ENCODE data around the gene POLR1C.
"Not testable (repeated sequence)": the region's sequence is repeated elsewhere in the genome, so short reads cannot be mapped to it uniquely, and the experiment has no call there.

POLR1C gene

DNA sequence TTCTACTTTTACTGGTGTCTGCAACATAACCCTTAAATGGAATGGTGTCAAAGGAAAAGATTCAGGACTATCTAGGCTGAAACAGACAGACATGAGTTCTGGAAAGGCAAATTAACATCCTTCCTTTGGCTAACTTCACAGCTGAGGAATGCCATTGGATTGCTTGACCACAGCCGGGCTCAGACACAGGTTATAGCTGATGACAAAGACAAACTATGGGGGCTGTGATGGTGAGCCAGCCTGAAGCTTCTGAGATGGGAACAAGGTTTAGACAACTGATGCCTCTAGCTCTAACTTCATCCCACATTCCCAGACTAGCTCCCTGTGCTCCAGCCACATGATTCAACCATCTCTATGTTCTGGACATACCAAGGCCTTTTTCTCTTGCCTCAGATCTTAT lies 15.3 kb downstream of the POLR1C start:
- ChIA-PET CTCF (interaction anchor here (0.9 to 1.1 kb wide), 2 partner anchors 14 to 26 kb away, joined by 3 read pairs; no protein-coding TSS in a partner anchor), POLR2A (interaction anchor here (0.6 kb wide), 1 partner anchor 15 kb away, joined by 3 read pairs; the partner anchor contains the start of genes POLR1C and YIPF3)
- DNase-seq (ENCODE audit: low read depth, low spot score) = no peak
- no peak overlapping the region for H3K4me3 ChIP-seq (ENCODE audit: low read depth, low read length)
- TF ChIP-seq, protein P1, sequence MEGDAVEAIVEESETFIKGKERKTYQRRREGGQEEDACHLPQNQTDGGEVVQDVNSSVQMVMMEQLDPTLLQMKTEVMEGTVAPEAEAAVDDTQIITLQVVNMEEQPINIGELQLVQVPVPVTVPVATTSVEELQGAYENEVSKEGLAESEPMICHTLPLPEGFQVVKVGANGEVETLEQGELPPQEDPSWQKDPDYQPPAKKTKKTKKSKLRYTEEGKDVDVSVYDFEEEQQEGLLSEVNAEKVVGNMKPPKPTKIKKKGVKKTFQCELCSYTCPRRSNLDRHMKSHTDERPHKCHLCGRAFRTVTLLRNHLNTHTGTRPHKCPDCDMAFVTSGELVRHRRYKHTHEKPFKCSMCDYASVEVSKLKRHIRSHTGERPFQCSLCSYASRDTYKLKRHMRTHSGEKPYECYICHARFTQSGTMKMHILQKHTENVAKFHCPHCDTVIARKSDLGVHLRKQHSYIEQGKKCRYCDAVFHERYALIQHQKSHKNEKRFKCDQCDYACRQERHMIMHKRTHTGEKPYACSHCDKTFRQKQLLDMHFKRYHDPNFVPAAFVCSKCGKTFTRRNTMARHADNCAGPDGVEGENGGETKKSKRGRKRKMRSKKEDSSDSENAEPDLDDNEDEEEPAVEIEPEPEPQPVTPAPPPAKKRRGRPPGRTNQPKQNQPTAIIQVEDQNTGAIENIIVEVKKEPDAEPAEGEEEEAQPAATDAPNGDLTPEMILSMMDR (IDR thresholded peaks at IDR 0.05; ENCODE audit: insufficient read depth, low read length, missing control alignments) = no peak

DNA sequence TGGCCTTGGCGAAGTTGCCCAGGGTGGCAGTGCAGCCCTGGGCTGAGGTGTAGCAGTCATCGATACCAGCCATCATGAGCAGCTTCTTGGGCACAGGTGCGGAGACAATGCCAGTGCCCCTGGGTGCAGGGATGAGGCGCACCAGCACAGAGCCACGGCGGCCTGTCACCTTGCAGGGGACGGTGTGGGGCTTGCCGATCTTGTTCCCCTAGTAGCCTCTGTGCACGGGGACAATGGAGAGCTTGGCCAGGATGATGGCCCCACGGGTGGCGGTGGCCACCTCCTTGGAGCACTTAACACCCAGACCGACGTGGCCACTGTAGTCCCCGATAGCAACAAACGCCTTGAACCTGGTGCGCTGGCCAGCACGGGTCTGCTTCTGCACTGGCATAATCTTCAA lies 22.1 kb downstream of the POLR1C start:
- CTCF ChIA-PET; H3K4me3 ChIP-seq (ENCODE audit: low read depth, low read length); DNase-seq (ENCODE audit: low read depth, low spot score); POLR2A ChIA-PET: not testable (repeated sequence)

DNA sequence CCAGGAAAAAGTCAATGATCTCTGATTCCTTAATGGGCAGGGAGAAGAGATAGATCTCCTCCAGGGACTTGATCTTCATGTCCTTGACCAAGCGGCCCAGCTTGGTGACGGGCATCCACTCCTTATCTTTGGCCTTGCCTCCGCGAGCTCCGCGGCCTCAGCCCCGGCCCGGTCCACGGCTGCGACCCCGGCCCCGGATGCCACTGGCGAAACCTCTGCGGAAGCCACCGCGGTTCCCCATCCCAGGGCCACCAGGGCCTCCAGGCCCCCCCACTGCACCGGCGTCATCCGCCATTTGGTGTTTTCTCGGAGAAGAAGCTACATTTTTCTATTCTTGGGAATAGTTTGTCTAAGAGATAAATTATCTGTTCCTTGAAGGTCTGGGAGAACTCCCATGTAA lies 22.5 kb downstream of the POLR1C start:
- DNase-seq (ENCODE audit: low read depth, low spot score); POLR2A ChIA-PET; CTCF ChIA-PET: not testable (repeated sequence)

DNA sequence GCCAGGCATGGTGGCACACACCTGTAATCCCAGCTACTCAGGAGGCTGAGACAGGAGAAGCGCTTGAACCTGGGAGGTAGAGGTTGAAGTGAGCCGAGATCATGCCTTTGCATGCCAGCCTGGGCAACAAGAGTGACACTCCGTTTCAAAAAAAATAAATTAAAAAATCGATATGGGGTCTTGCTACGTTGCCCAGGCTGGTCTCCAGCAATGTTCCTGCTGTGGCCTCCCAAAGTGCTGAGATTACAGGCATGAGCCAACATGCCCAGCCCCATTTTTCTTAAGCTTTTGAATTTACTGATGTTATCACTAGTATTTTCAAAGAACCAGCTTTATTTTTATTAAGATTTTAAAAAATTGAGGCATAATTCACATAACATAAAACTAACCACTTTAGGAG lies 23.6 kb downstream of the POLR1C start:
- POLR2A ChIA-PET = interaction anchor here (0.6 kb wide), 1 partner anchor 89 kb away, joined by 3 read pairs; no protein-coding TSS in a partner anchor
- CTCF ChIA-PET = no interaction called here

More for the DNA sequence above, 22.5 kb downstream of the POLR1C start:
- not testable (repeated sequence) for H3K4me3 ChIP-seq (ENCODE audit: low read depth, low read length)

DNA sequence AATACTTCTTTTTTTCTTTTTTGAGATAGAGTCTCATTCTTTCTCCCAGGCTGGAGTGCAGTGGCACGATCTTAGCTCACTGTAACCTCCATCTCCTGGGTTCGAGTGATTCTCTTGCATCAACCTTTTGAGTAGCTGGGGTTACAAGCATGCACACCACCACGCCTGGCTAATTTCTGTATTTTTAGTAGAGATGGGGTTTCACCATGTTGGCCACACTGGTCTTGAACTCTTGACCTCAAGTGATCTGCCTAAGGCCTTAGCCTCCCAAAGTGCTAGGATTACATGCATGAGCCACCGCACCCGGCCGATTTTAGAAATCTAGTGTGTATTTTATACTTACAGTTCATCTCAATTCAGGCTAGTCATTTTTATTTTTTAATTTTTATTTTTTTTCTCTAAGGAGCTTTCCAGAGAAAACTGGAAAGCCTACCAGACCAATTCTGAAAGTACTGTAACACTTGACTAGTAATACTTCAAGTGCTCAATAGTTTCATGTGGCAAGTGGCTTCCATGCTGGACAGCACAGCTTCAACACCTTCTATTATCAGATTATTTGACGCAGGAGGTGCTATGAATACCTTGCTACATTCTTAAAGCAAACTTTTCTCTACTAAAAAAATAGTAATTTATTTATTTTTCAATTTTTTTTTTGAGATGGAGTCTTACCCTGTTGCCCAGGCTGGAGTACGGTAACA lies 25.0 kb downstream of the POLR1C start:
- DNase-seq (ENCODE audit: low read depth, low spot score) = no peak
- TF ChIP-seq, protein P1 (IDR thresholded peaks at IDR 0.05; ENCODE audit: insufficient read depth, low read length, missing control alignments) = no peak
- CTCF ChIA-PET = interaction anchor here (1.0 kb wide), 1 partner anchor 35 kb away, joined by 3 read pairs; no protein-coding TSS in a partner anchor
- H3K4me3 ChIP-seq (ENCODE audit: low read depth, low read length) = no peak overlapping the region
- POLR2A ChIA-PET = no interaction called here

More for the DNA sequence above, 23.6 kb downstream of the POLR1C start:
- TF ChIP-seq, protein P1 (IDR thresholded peaks at IDR 0.05; ENCODE audit: insufficient read depth, low read length, missing control alignments) = no peak
- no peak for DNase-seq (ENCODE audit: low read depth, low spot score)
- no peak overlapping the region for H3K4me3 ChIP-seq (ENCODE audit: low read depth, low read length)

DNA sequence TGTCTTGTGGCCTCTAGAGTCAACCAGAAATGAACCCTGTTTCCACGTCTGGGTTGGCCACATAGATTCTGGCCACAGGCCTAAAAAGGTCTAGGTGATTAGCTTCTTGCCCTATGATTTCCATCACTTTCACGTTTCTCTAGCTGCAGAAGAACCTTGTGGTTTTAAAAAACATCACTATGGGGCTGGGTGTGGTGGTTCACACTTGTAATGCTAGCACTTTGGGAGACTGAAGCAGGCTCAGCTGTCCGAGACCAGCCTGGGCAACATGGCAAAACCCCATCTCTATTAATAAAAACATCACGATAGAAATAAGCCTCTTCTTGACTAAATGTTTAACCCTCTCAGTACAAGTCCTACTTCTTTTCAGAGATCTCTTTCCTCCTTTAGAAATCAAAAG lies 27.6 kb downstream of the POLR1C start:
- DNase-seq (ENCODE audit: low read depth, low spot score) = no peak
- ChIA-PET CTCF (no interaction called here), POLR2A (no interaction called here)
- TF ChIP-seq, protein P1 (IDR thresholded peaks at IDR 0.05; ENCODE audit: insufficient read depth, low read length, missing control alignments) = no peak
- H3K4me3 ChIP-seq (ENCODE audit: low read depth, low read length) = no peak overlapping the region

DNA sequence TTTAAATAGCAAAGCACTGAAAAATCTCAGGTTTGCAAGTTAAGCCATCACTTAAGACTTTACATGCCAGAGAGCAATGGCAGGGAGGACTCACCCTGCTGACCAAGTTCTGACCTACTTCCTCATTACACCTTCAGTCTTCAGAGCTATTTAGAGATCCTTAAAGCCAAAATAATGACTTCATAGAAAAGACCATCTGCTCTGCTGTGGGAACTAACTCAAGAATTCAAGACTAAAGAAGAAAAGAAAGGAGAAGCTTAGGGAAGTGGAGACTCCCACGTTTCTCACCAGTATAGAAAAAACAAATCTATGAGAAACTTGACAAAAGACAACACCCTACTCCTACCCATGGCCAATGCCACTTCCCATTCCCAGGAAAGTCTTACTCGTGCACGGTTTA lies 30.3 kb downstream of the POLR1C start:
- no peak overlapping the region for H3K4me3 ChIP-seq (ENCODE audit: low read depth, low read length)
- CTCF ChIA-PET = no interaction called here
- DNase-seq (ENCODE audit: low read depth, low spot score) = no peak
- TF ChIP-seq, protein P1 (IDR thresholded peaks at IDR 0.05; ENCODE audit: insufficient read depth, low read length, missing control alignments) = no peak
- POLR2A ChIA-PET = no interaction called here

DNA sequence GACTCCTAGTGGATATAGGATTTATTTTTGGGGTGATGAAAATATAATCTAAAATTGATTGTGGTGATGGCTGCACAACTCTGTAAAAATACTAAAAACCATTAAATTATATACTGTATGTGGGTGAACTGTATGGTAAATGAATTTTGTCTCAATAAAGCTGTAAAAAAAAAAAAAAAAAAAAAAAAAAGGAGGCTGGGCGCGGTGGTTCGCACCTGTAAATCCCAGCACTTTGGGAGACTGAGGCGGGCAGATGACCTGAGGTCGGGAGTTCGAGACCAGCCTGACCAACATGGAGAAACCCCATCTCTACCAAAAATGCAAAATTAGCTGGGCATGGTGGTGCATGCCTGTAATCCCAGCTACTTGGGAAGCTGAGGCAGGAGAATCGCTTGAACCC lies 40.7 kb downstream of the POLR1C start:
- DNase-seq (ENCODE audit: low read depth, low spot score); CTCF ChIA-PET; POLR2A ChIA-PET: not testable (repeated sequence)

More for the DNA sequence above, 40.7 kb downstream of the POLR1C start:
- not testable (repeated sequence) for H3K4me3 ChIP-seq (ENCODE audit: low read depth, low read length)
